GM20000 (cell line): ENCODE measurements around the gene CARMIL1.

Experiments used
- DNase-seq: peaks from one replicate; pipeline ENCODE4 v3.0.0; 2012; ENCODE audit warnings: low spot score
- TF ChIP-seq, protein P1 (sequence below): IDR thresholded peaks from 2 replicates; pipeline ENCODE4 v1.5.1; 2012; ENCODE audit warnings: mild to moderate bottlenecking, control low read depth; ENCODE audit errors: extremely low read depth, missing control alignments

CARMIL1 gene

DNA sequence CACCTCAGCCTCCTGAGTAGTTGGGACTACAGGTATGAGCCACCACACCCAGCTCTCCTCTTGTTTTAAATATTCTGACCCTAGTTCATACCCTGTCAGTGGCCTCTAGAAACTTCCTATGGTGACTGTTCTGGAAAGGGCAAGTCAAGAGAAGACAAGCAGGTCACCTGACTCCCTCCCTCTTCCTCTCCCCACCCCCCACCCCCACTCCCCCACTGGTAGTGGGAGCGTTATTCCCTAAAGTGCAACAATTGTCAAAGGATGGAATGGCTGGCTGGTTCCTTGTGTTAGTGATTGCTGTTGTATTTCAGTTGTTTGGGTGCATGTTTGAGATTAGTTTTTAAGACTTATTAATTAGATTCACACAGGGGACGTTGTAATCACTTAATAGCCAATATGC is 136.1 kb downstream of the CARMIL1 start:
- DNase-seq = no peak

DNA sequence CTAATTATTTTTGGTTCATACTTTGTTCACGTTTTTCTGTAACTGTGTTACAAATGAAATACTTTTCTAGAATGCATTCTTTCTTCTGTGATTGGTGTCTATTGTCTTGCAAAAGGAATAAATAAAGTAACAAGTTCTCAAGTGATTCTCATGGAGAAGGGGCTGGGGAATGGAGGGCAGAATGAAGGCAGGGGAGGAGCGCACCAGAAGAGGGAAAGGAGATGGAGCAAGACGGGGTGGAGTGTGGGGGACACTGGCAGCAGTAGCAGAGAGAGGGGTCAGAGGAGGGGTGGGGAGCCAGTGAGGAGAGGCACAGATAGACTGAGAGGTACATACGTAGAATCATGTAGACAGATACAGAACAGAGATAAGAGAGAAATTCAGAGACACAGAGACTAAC is 136.5 kb downstream of the CARMIL1 start:
- DNase-seq = no peak
- TF ChIP-seq, protein P1, sequence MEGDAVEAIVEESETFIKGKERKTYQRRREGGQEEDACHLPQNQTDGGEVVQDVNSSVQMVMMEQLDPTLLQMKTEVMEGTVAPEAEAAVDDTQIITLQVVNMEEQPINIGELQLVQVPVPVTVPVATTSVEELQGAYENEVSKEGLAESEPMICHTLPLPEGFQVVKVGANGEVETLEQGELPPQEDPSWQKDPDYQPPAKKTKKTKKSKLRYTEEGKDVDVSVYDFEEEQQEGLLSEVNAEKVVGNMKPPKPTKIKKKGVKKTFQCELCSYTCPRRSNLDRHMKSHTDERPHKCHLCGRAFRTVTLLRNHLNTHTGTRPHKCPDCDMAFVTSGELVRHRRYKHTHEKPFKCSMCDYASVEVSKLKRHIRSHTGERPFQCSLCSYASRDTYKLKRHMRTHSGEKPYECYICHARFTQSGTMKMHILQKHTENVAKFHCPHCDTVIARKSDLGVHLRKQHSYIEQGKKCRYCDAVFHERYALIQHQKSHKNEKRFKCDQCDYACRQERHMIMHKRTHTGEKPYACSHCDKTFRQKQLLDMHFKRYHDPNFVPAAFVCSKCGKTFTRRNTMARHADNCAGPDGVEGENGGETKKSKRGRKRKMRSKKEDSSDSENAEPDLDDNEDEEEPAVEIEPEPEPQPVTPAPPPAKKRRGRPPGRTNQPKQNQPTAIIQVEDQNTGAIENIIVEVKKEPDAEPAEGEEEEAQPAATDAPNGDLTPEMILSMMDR = no peak

More for the DNA sequence above, 136.1 kb downstream of the CARMIL1 start:
- TF ChIP-seq, protein P1 = no peak

DNA sequence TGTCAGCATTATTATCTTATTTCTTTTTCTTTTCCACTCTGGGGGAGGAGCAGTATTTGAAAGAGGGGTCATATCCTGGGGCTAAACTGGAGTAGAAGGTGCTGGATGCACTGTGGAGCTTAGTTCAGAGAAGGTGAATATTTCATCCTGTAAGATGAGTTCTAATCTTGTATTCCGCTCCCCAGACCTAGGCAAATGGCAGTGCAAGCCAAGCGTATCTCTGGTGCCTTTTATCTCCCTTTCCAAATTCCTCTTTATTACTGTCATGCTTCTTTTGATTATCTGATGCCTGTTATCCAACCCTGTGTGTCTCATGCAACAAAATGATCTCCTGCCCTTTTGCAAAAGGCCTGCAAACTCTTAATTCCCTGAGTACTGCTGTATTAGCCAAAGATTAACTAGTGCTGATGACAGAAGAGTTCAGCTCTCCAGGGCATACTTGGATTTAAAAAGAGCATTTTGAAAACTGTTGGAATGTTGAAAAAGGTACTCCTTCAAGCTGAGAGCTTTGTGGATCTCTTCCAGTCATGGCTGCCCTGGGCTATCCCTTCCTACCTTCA is 138.0 kb downstream of the CARMIL1 start:
- TF ChIP-seq, protein P1 = no peak

DNA sequence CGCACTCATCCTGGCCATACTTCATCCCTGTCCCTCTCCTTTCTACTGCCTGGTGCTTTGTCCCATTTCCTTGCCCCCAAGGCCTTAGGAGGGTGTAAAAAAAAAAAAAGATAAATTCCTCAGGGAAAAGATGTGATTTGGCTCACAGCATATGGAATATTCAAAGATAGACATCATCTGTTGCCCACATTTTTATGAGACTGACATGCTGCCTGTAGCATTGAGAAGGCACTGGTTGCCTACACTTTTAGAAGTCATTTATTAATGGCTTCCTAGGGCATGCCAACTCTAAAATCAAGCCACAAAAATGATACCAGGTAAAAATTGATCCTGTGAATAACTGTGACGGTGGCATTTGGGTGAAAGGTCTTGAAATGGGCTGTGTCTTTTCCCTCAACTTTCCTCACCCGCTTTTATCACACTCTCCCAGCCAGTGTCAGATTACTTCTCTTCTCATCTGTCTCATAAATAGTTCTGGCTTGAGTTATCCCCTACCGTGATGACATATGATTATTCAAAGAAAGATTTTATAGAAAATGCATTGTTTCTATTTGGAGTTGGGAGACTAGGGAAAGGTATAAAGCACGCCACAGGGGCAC is 139.4 kb downstream of the CARMIL1 start:
- TF ChIP-seq, protein P1 = no peak
- DNase-seq = no peak

More for the DNA sequence above, 138.0 kb downstream of the CARMIL1 start:
- no peak for DNase-seq

DNA sequence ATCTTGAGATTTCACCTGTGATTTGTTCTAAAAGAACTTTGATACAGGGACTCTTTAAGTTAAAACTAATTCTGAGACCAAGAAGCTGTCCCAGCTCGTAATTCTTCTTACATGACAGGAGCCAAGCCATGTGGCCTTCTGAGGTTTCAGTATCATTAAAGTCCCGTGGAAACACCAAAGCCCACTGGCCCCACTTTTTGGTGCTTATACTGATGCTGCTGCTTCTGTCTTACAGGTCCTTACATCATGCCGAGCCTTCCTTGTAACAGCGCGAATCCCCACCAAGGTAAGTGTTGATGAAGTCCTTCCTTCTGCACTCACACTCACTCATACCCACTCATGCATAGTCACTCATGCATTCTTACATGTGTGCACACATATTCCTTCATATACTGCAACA is 140.7 kb downstream of the CARMIL1 start:
- no peak for DNase-seq
- TF ChIP-seq, protein P1 = no peak

DNA sequence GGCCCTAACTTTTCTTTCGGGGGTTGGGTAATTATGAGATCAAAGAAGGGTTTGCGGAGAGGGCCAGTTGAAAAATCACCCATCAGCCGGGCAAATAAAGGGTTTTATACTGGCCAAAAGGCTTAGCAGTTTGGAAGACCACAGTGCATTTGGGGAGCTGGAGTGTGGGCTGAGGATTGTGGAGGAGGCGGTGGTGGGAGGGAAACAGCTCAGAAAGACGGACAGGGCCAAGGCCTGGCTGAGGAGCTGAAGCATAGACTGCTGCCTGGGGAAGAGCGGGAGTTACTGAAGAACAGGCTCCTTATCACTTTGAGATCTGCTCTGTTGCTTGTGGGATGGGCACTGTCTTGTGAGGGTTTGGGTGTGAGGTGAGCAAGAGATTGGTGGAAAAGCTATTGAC is 144.2 kb downstream of the CARMIL1 start:
- DNase-seq = no peak
- TF ChIP-seq, protein P1 = no peak

DNA sequence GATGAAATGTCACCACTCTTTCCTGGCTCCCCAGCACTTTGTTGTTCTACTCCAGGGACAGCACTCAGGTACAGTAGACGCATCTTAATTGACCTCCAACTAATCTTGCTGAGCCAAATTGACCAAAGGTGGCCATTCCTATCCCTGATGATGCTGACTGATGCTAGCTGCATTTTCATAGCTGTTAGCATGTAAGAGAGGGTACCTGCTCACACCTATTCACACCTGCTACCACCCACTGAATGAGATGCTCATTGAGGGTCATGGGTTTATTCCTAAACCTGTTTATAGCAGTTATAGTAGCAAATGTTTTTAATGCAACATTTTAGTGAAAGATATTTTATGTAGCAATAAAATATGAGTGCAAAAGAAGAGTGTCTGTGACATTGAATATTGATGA is 145.1 kb downstream of the CARMIL1 start:
- DNase-seq = no peak
- TF ChIP-seq, protein P1 = no peak
